ENCODE results near the gene DDR2.
A peak's percentile ranks its signal among the peaks of the same experiment; 100 is the strongest.

DDR2 gene

DNA sequence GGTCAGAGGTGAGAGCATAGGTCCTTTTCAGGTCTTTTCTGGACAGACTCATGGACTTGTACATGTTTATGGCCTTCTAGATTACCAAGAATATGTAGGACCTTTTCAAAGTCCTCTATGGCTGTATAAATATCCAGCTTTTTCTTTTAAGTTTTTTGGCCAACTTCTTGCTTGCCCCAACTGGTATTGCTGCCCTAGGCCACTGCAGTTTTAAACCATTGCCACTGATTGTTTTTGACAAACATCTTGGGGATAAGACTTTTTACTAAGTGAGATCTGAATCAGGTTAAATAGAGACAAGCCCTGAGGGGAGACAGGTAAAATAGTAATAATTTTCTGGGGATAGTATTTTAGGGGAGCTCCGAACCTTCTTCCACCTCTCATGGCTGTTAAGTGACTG lies 14.8 kb upstream of the DDR2 start:
- DNase-seq, result no peak
- TF ChIP-seq POLR2A (IDR thresholded peaks at IDR 0.05; ENCODE audit: low read length) (no peak), GATA1 (IDR thresholded peaks at IDR 0.05; ENCODE audit: low read depth, low read length) (no peak)

DNA sequence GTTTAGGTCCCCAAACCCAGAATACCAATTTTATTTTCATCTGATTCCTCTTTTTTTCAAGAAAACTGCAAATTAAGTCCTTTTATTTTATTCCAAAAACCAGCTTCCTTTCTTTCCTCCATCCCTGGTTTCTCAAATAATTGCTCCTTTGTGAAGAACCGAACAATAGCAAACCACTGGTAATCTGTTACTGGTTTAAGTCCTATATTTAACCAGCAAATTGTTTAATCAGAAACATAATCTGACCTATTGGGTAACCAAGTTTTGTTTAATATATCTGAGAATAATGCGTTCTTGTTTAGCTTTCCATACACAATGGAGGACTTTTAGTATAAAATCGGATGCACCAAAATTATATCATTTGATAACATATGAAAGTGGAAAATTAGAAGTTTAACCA lies 13.2 kb upstream of the DDR2 start:
- TF ChIP-seq GATA1 (IDR thresholded peaks at IDR 0.05; ENCODE audit: low read depth, low read length) (no peak), POLR2A (IDR thresholded peaks at IDR 0.05; ENCODE audit: low read length) (no peak)
- DNase-seq, result no peak

DNA sequence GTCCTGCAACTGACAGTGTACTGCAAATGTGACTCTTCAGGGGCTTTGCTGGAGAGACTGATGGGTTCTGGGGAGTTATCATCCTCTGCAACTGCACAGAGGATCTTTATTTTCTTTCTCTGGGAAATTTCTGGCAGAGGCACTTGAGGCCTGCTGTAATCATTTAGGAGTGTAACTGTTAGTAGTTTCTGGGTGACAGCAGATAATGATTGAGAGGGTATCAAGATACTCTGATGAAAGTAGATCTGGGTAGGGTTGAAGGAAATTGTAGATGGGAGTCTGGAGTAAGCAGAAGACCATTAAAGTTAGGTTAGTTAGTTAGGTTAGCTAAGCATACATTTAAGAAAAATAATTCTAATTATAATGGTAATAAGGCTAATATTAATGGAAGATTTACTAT lies 11.0 kb upstream of the DDR2 start:
- TF ChIP-seq POLR2A (IDR thresholded peaks at IDR 0.05; ENCODE audit: low read length) (no peak), GATA1 (IDR thresholded peaks at IDR 0.05; ENCODE audit: low read depth, low read length) (no peak)

DNA sequence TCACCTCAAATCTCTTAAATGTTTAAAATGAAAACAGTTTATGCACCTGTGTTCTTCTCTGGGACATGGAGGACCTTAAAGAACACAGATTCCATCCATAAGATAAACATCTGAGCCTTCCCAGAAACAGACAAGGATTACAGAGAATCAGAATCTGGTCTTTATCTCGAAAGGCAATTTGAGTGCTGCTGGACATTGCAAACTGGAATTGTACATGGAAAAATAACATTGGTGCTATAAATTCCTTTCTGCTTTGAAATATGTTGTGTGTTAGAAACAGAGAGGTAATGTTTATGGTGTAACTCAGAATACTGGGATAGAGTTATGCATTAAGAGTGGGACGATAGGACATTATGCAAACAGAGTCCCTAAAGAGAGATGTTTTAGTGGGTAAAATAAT lies 6.6 kb upstream of the DDR2 start:
- TF ChIP-seq GATA1 (IDR thresholded peaks at IDR 0.05; ENCODE audit: low read depth, low read length), result no peak
- no peak for TF ChIP-seq POLR2A (IDR thresholded peaks at IDR 0.05; ENCODE audit: low read length)
- DNase-seq, result no peak

More for the DNA sequence above, 11.0 kb upstream of the DDR2 start:
- peak in 1 of 2 experiments; percentile 30 for DNase-seq

DNA sequence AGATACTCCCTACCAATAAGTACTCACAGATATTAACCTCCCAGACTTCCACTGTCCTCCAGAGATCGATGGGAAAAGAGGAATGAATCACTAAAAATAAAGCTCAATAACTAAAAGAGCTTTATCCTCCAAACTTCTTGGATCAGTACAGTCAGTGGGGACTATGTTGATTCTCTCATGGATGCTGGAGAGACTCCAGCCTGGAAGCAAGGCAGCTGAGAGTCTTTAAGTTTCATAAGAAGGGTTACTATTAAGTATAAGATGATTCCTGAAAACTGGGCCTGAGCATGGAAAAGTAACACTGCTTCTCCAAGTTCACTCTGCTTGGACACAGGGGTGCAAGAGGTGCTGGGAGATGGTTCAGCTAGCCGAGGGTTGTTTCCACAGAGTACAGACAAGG lies 6.2 kb upstream of the DDR2 start:
- DNase-seq, result no peak
- no peak for TF ChIP-seq POLR2A (IDR thresholded peaks at IDR 0.05; ENCODE audit: low read length)
- TF ChIP-seq GATA1 (IDR thresholded peaks at IDR 0.05; ENCODE audit: low read depth, low read length), result no peak

DNA sequence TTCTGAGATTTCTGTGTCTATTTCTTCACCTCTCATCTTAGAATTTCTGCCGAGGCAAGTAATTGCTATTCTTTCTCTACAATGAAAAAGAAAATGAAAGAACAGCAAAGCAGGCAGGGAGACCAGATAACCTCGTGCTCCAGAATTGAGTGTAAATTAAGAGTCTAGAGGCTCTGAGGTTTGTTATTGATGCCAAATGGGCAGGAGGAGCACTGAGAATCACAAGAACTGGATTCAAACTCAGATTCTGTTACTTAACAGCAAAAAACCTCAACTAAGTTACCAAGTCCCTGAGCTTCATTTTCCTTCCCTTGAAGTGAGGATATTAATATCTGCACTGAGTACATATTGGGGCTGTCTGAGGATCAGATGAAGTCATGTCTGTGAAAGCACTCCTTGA lies 5.5 kb upstream of the DDR2 start:
- no peak for DNase-seq
- TF ChIP-seq GATA1 (IDR thresholded peaks at IDR 0.05; ENCODE audit: low read depth, low read length) (no peak), POLR2A (IDR thresholded peaks at IDR 0.05; ENCODE audit: low read length) (no peak)

DNA sequence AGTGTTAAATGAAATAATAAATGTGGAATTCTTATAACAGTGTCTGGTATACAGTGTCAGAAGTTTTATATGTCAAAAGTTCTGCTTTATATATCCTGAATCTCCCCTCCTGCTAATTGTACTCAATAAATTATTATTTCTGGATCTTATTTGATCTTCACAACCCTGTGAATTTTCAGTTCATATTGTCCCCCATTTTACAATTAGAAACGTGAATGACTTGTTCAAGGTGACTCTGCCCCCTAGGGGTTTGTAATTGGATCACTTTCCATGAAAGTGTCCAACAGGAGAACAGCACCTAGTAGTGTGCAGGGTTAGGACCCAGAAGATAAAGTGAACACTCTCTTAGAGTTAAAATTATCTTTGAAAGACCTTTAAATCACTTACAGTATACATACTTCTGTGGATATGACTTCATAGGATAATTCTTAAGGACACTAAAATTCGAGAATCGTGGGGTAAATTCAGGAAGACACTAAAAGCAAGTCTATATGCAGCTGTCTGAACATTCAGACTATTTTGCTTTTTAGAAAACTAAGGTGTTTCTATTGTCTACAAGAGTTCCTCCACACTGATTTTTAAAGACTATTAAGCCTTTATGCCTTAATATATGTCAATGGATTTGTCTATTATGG lies 4.5 kb upstream of the DDR2 start:
- peak; percentile 58 to 63 for DNase-seq

DNA sequence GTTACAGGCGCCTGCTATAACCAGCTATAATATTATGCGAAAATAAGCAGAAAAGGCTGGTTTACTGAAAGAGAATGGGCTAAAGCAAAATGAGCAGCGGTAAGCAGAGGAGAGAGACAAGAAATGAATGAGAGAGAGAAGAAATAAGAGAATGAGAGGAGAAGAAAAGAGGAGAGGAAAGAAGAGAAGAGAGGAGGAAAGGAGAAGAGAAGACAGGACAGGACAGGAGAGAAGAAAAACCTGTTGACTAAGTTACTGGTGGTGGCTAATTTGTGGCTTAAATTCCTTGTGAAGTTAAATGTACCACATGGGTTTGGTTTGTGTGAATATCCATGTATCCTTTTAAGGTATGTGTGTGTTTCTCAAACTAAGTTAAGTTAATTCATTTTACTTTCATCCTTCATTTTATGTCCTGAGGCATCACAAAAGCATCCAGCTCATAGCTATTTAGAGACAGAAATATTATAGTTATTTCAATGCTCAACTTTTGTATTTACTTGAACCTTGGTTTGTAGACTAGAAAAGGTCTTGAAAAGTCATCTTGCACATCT lies 3.1 kb upstream of the DDR2 start:
- TF ChIP-seq POLR2A (IDR thresholded peaks at IDR 0.05; ENCODE audit: low read length) (no peak), GATA1 (IDR thresholded peaks at IDR 0.05; ENCODE audit: low read depth, low read length) (no peak)
- no peak for DNase-seq

More for the DNA sequence above, 4.5 kb upstream of the DDR2 start:
- TF ChIP-seq POLR2A (IDR thresholded peaks at IDR 0.05; ENCODE audit: low read length), result no peak
- TF ChIP-seq GATA1 (IDR thresholded peaks at IDR 0.05; ENCODE audit: low read depth, low read length), result no peak

DNA sequence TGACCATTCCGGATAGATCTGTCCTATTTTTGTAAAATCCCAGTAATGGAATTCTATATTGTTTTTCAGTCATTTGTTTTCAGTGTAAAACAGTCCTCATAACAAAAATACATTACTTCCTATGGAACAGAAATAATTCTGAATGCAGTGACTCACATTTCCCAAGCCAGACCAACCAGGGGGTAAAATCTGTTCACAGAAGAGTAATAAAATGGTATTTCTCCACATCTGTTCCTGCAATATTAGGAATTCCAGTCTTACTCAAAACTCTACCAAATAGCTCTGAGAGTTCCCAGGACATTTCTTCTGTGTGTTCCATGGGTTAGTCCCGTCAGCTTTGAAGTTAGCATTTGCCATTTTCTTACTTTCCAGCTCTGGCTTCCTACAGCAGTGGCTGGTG lies 2.6 kb upstream of the DDR2 start:
- TF ChIP-seq GATA1 (IDR thresholded peaks at IDR 0.05; ENCODE audit: low read depth, low read length) (no peak), POLR2A (IDR thresholded peaks at IDR 0.05; ENCODE audit: low read length) (no peak)
- no peak for DNase-seq

DNA sequence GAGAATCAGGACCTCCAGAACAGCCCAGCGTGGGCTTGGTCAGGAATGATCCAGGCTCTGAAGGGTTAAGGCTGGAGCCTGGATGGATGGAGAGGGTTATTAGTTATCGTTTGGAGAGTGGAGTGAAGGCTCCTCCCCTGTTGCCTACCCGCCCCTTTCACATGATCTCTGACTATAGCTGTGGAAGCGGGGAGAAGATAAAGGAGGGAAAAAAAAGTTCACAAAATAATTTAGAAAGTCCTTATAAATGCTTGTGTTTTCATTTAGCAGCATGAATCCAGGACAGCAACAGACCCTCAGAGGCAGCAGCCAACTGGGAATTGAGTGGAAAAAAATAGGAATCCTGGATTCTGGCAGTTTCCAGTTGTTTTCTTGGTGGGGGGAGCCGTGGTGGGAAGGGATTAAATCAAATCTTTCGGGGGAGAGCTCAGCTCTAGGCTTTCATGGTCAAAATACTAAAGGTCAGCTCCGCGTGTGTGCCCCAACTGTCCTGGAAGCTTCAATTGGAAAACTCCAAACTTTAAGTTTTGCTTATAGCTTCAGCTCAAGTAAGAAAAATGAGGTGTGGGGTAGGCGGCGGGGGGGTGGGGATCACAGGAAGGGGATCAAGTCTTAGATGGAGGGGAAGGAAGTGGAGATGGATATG lies 595 bp upstream of the DDR2 start:
- DNase-seq, result peak; percentile 29 to 43
- TF ChIP-seq POLR2A (IDR thresholded peaks at IDR 0.05; ENCODE audit: low read length) (no peak), GATA1 (IDR thresholded peaks at IDR 0.05; ENCODE audit: low read depth, low read length) (no peak)

DNA sequence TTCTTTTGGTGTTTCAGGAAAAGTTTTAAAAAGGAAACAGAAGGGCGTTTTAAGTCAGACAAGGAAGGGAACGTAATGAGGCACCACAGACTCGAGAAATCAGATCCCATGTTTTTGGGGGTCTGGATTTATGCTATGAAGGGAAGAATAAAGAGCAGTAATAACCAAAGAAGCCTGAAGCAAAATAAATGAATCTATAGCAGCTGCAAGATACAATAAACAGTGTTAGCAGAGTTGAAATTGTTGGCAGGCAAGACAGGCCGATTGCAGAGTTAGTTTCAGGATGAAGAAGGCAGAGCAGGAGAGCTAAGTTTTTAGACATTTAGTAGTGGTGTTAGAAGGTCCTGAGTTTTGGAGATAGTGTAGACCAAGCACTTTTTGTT lies 425 bp downstream of the DDR2 start:
- DNase-seq, result no peak
- no peak for TF ChIP-seq GATA1 (IDR thresholded peaks at IDR 0.05; ENCODE audit: low read depth, low read length)
- TF ChIP-seq POLR2A (IDR thresholded peaks at IDR 0.05; ENCODE audit: low read length), result no peak

DNA sequence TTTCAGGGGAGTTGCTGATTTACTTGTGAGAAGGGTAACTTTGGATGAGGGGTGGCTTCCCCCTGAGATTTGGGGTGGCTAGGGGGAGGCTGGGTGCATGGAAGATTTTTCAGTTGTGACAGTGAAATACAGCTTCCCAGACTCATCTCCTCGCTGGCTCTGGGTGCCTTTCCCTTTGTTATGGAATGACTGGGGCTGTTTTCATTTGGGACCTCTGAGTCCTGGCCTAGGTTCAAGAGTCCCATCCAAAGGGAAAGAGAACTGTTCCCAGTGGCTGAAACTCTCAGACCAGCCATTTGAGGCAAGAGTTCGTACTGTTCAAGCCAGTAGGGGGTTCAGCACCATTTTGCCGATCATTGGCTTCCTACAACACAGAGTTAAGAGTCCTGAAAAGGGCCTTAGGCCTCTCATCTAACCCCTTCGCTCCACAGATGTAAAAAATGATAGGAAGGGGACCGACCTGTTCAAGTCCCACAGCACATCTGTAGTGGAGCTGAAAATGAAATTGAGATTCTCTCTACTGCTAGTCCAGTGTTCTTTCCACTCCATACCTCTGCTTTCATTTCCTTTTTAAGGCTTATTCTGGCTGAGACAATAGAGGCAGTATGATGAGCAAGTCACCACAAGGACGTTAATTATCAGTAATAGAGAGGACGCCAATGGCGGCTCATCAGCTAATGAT lies 958 bp downstream of the DDR2 start:
- TF ChIP-seq GATA1 (IDR thresholded peaks at IDR 0.05; ENCODE audit: low read depth, low read length), result no peak
- TF ChIP-seq POLR2A (IDR thresholded peaks at IDR 0.05; ENCODE audit: low read length), result no peak
- no peak for DNase-seq

DNA sequence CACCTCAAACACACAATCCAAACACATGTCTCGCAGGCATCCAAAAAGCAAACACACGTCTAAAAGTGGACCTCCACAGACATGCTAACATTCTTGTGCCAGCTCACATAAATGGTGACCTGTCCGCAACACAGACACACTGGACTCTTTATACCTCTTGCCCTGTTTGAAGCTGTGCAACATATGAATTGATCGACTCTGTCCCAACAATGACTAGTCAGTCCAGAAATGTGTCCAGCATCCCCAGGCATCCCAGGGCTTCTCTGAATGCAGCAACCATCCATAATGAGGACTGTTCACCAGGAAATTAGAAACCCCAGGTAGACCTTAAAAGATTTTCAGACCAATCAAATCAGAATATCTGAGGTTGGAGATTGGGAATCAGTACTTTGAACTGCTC lies 3.2 kb downstream of the DDR2 start:
- no peak for TF ChIP-seq POLR2A (IDR thresholded peaks at IDR 0.05; ENCODE audit: low read length)
- no peak for TF ChIP-seq GATA1 (IDR thresholded peaks at IDR 0.05; ENCODE audit: low read depth, low read length)
- no peak for DNase-seq

DNA sequence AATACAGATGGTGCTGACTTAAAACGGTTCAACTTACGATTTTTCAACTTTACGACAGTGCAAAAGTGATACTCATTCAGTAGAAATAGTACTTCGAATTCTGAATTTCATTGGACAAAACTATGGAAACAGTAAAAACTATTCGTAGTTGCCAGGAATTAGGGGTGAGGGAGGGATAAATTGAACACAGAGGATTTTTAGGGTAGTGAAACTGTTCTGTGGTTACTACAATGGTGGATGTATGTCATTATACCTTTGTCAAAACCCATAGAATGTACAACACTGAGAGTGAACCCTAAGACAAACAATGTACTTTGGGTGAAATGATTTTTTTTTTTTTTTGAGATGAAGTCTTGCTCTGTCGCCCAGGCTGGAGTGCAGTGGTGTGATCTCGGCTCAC lies 7.5 kb downstream of the DDR2 start:
- no peak for TF ChIP-seq GATA1 (IDR thresholded peaks at IDR 0.05; ENCODE audit: low read depth, low read length)
- no peak for TF ChIP-seq POLR2A (IDR thresholded peaks at IDR 0.05; ENCODE audit: low read length)
- DNase-seq, result no peak

All from erythroblast (primary cell).